HG02623 (cell line): ENCODE measurements around the gene INKA2.

Experiments
- ATAC-seq: cut with Tn5 transposase; IDR thresholded peaks from one replicate; pipeline ENCODE4 v1.9.1; 2021; ENCODE audit warnings: moderate library complexity; ENCODE audit not compliant: unreplicated experiment

The INKA2 gene

GRCh38 chr1:111733183-111733991, 5.8 kb downstream of the INKA2 start:
- no peak for ATAC-seq

DNA sequence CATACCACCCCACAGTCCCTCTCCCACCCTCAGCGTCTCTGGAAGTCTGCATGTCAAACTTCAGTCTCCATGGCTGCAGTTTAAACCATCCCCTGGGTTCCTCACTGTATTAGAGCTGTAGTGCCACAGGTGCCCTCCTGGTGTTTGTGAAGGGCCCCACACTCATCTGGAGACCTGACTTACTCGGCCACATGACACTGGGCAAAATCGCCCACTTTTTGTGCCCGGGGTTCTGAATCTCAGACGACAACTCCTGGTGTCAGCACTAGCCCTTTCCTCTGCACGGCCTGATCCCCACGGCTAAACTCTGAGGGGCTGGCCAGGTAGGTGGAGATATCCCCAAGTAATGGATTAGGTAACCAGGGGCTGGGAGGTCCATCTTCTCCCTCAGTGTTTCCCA, 6.5 kb downstream of the INKA2 start:
- no peak for ATAC-seq

- ATAC-seq: no peak
Observed at GRCh38 chr1:111731956-111732355, 7.2 kb downstream of the INKA2 start.

DNA sequence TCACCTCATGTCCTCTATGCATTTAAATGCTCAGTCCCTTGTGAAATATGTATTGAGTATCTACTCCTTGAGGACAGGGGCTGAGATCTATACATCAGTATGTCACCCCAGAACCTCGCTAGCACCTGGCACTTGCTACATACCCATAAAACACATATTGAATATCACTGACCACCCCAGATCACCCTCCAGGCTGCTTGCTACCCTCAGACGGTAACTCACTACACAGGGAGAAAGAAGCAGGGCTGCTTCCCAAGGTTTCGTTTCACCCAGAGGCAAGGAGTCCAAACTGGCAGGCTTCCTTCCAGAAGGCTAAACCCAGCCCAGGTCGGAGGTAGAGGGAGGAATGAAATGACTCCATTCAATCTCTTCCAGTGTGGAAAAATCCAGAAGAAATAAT, 8.5 kb downstream of the INKA2 start:
- no peak for ATAC-seq

GRCh38 chr1:111729946-111730681, 9.1 kb downstream of the INKA2 start:
- no peak for ATAC-seq

DNA sequence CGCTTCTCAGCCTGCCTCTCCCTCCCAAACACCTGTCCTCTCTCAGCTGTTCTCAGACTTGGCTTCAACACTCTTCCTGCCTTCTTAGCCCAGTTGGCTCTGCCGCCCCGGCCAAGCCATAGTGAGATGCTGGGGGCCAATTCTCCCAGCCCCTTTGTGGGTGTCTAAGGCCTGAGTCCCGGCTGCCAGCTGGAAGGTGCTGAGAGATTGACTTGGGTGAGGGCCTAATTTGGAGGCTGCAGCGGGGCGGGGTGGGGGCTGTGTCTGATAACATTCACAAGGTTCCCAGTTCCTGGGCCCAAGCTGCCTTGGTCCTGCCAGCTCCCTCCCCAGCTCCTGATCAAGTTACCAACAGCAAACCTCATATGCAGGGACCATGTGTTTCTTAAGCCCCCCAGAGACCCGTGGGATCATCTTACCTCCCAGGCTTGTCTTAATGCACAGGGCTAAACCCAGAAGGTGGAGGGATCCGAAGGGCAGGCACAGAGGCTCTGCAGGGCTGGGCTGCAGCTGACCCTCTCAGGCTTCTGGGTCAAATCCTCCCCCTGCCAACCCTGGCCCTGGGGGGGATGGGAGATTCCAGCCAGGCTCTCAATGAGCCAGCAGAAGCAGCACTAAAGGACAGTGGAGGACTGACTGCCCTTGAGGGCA, 9.8 kb downstream of the INKA2 start:
- no peak for ATAC-seq

GRCh38 chr1:111727056-111727455, 12.1 kb downstream of the INKA2 start:
- no peak for ATAC-seq

DNA sequence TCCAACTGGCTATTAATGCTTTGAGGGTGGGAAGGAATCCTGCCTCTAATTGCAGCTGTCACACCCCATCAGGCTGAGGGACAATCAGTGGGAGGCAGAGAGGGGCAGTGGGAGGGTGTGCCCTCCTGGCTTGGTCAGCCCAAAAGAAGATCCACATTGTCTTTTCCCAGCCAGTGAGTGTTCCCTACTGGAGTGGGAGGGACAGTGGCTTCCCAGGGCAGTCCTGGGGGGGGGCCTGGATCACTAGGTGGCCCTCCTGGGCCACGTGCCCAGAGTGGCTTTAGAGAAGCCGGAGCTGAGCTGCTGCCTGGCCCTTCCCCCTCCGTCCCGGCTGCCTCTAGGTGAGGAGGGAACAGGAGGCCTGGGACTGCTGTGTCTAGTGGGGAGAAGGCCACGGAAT, 14.0 kb downstream of the INKA2 start:
- no peak for ATAC-seq

- no peak for ATAC-seq
Observed at GRCh38 chr1:111723871-111724270, 15.3 kb downstream of the INKA2 start.

GRCh38 chr1:111723091-111723806, 15.9 kb downstream of the INKA2 start:
- ATAC-seq: no peak

DNA sequence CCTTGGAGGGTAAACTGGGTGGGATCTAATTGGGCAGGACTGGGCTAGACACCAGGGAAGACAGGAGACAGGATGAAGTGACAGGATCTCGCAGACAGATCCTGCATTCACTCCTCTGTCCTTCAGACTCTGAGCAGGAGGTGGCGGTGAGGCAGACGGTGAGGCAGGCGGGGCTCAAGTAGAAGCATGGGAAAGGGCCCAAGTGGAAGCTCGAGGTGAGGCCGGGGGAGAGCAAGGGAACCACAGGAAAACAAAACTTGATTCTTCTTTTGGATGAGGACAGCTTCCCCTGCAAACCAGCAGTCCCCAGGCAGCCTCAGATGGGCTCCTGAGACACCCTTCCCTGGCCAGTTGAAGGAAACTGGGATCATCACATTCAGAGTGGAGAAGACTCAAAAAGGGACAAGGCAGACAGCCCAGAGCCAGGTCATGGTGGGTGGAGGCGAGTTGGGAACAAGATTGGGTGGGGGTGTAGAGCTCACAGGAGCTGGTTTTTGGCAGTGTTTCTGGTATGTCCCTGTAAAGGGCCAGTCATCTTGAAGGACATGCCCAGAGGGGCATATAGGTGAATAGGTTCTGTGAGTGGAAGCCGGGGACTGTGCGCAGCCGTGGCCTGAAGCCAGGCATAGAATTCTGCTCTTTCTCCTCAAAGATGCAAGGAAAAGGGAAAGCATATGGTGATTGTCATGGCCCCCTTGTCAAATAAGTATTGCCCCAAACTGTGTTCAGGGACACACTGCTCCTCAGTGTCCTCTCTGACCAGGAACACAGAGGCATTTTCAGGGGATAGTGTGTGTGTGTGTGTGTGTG, 18.0 kb downstream of the INKA2 start:
- no peak for ATAC-seq

- ATAC-seq: no peak
Observed at GRCh38 chr1:111720274-111720976, 18.8 kb downstream of the INKA2 start.

- no peak for ATAC-seq
Observed at GRCh38 chr1:111719674-111720132, 19.5 kb downstream of the INKA2 start.

DNA sequence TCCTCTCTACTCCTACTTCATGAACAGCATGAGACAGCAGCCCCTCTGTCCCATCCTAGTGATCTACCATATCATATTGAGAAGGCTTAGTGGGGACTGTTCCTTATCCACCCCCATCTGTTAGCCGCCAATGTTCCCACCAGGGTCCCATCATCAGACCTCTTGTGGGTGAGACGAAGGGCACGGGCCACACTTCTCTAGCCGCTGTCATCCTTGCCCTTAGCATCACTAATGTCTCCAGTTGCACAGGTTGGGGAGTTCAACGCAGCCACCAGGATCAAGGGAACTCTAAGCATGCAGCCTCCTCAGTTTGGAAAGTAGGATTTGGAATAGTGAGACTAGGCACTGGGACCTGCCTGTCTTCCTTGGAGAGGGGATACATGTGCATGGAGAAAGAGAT, 20.1 kb downstream of the INKA2 start:
- ATAC-seq: no peak

DNA sequence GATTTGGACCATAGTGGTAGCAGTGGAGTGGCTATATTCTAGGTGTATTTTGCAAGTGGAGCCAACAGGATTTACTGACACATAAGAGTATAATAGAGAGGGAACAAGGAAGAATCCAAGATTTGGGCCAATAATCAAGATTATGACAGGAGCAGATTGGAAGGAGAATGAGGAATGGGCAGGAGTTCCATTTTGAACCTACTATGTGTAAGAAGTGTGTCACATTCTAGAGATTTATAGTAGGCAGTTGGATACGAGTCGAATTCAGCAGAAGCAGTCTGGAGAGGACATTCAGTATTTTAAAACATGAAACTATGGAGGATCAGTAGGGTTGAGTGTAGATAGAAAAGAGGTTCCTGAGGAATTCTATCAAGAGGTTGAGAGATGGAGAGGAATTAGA, 21.7 kb downstream of the INKA2 start:
- no peak for ATAC-seq

DNA sequence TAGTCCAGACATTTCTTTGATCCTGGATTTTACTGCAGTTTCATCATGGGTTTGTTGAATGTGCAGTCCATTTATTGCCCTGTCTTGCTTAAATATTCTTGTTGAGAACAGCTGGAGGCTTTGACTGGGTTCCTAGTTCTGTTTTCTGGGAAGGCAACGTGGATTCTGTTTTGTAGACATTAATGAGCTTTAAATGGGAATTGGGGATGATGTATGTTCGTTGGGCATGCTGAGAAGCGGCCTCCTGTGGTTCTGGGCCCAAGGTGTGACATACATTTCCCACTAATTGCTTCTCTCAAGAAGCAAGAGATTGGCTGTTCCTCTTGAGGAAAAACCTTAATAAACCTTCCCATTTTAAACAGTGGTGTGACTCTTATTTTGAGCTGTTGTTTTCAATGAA, 22.9 kb downstream of the INKA2 start:
- ATAC-seq: no peak

DNA sequence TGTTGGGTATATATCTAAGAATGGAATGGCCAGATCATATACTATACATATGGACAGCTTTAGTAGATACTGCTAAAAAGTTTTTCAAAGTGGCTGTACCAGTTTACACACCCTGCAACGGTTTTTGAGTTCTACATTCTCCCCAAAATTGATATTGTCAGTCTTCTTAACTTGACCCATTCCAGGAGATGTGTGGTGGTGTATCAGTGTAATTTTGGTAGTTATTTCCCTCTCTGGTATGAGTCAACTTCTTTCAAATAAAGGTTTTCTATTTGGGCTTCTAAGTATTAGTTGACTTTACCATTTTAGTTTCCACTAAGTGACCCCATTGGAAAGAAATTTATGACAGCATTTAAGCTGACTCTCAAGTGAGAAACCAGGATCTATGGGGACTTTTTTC, 29.2 kb downstream of the INKA2 start:
- ATAC-seq: no peak

GRCh38 chr1:111707906-111708305, 31.3 kb downstream of the INKA2 start:
- ATAC-seq: no peak

GRCh38 chr1:111706921-111707320, 32.3 kb downstream of the INKA2 start:
- ATAC-seq: no peak

GRCh38 chr1:111705841-111706240, 33.4 kb downstream of the INKA2 start:
- no peak for ATAC-seq
